HG03469 (cell line): ENCODE results near the gene SDK2.

Experiments used
- ATAC-seq: cut with Tn5 transposase; IDR thresholded peaks from one replicate; pipeline ENCODE4 v1.9.1; 2021; ENCODE audit warnings: mild to moderate bottlenecking, moderate library complexity, moderate number of reproducible peaks; ENCODE audit not compliant: unreplicated experiment

SDK2 gene

GRCh38 chr17:73613271-73614233, 30.7 kb downstream of the SDK2 start:
- ATAC-seq: no peak

GRCh38 chr17:73612031-73612472, 32.2 kb downstream of the SDK2 start:
- ATAC-seq: no peak

GRCh38 chr17:73611630-73612029, 32.6 kb downstream of the SDK2 start:
- ATAC-seq: no peak

GRCh38 chr17:73610331-73610911, 33.8 kb downstream of the SDK2 start:
- no peak for ATAC-seq

- no peak for ATAC-seq
Measured at GRCh38 chr17:73609758-73610157, 34.5 kb downstream of the SDK2 start.

- ATAC-seq: no peak
Measured at GRCh38 chr17:73609060-73609459, 35.2 kb downstream of the SDK2 start.

- ATAC-seq: no peak
Measured at GRCh38 chr17:73605444-73605843, 38.8 kb downstream of the SDK2 start.

GRCh38 chr17:73604476-73604875, 39.8 kb downstream of the SDK2 start:
- ATAC-seq: no peak

- ATAC-seq: no peak
Measured at GRCh38 chr17:73603971-73604370, 40.3 kb downstream of the SDK2 start.

GRCh38 chr17:73600103-73600871, 44.0 kb downstream of the SDK2 start:
- no peak for ATAC-seq

- no peak for ATAC-seq
Measured at GRCh38 chr17:73599599-73599998, 44.6 kb downstream of the SDK2 start.

- no peak for ATAC-seq
Measured at GRCh38 chr17:73598212-73598611, 46.0 kb downstream of the SDK2 start.

- no peak for ATAC-seq
Measured at GRCh38 chr17:73595931-73596330, 48.3 kb downstream of the SDK2 start.

- no peak for ATAC-seq
Measured at GRCh38 chr17:73595479-73595878, 48.8 kb downstream of the SDK2 start.

GRCh38 chr17:73595068-73595467, 49.2 kb downstream of the SDK2 start:
- no peak for ATAC-seq

- ATAC-seq: no peak
Measured at GRCh38 chr17:73594598-73594997, 49.6 kb downstream of the SDK2 start.

- ATAC-seq: no peak
Measured at GRCh38 chr17:73594025-73594424, 50.2 kb downstream of the SDK2 start.

GRCh38 chr17:73593249-73593965, 50.8 kb downstream of the SDK2 start:
- no peak for ATAC-seq

- no peak for ATAC-seq
Measured at GRCh38 chr17:73592501-73592961, 51.7 kb downstream of the SDK2 start.

- no peak for ATAC-seq
Measured at GRCh38 chr17:73592079-73592415, 52.2 kb downstream of the SDK2 start.
